Esophagus (tissue), 2 donors: Measurements from ENCODE around the gene SPRED2. TPM values are rescaled to one million over a fixed set of nuclear protein-coding genes. Genes with fewer than 3 reads are reported as not detected.

ENCODE experiments used
- H3K27ac ChIP-seq, 2 donors: one replicate each; pipeline ENCODE4 v1.5.1; 2013; ENCODE audit warnings: low read depth in 2 of 2, mild to moderate bottlenecking in 2 of 2, inconsistent platforms in 1 of 2, low read length in 1 of 2, moderate library complexity in 1 of 2
- H3K27me3 ChIP-seq, 2 donors: one replicate each; pipeline ENCODE4 v1.6.1; 2013; ENCODE audit warnings: low read length in 2 of 2, control low read depth in 1 of 2, mild to moderate bottlenecking in 1 of 2; ENCODE audit not compliant: insufficient read depth in 2 of 2, control insufficient read depth in 1 of 2
- H3K36me3 ChIP-seq, 2 donors: one replicate each; pipeline ENCODE4 v1.6.1; 2013; ENCODE audit warnings: low read length in 1 of 2; ENCODE audit not compliant: control insufficient read depth in 2 of 2, insufficient read depth in 2 of 2
- H3K4me1 ChIP-seq, 2 donors: one replicate each; pipeline ENCODE4 v1.6.1; 2013; ENCODE audit warnings: low read length in 1 of 2; ENCODE audit not compliant: control insufficient read depth in 2 of 2, insufficient read depth in 2 of 2
- H3K4me3 ChIP-seq, 2 donors: one replicate each; pipeline ENCODE4 v1.5.1; 2013; ENCODE audit warnings: low read length in 2 of 2, mild to moderate bottlenecking in 2 of 2, low read depth in 1 of 2, moderate library complexity in 1 of 2
- H3K9me3 ChIP-seq, 2 donors: one replicate each; pipeline ENCODE4 v1.6.1; 2013; ENCODE audit warnings: mild to moderate bottlenecking in 2 of 2, low read depth in 1 of 2, low read length in 1 of 2, moderate library complexity in 1 of 2; ENCODE audit not compliant: control insufficient read depth in 2 of 2, insufficient read depth in 1 of 2
- WGBS, 2 donors: extraction: QIAGEN DNeasy Blood & Tissue Kit; methylation state at CpG; one replicate each; pipeline ENCODE4 v1.1.7; 2013; 5-methylcytosine and 5-hydroxymethylcytosine counted together
- polyA plus RNA-seq, 2 donors: library from polyadenylated mRNA; stranded (reverse); fragments of 200-250 nt; gene quantifications; one replicate each; pipeline ENCODE4 v1.2.3, GENCODE V29; 2013
- donor health status: healthy with polysubstance abuse.
- donor health status: Bipolar disorder and iron deficiency.

SPRED2 gene
- polyA plus RNA-seq, 2 donors, result 6.4 to 7.6 TPM

GRCh38 chr2:65374575-65374974 is 57.8 kb downstream of the SPRED2 start:
- Histone ChIP-seq H3K4me1 (peaks cover 0 to 2% of the 10 kb centered on the region in 2 donors), H3K9me3 (no peaks in the 10 kb centered on the region), H3K36me3 (no peaks in the 10 kb centered on the region), H3K27ac (no peak overlapping the region), H3K4me3 (no peak overlapping the region), H3K27me3 (no peaks in the 10 kb centered on the region)
- WGBS, 2 donors, result 64 to 74% methylated on average over 3 of the region's 3 CpGs

GRCh38 chr2:65373365-65373918 is 59.0 kb downstream of the SPRED2 start:
- Histone ChIP-seq H3K9me3 (no peaks in the 10 kb centered on the region), H3K4me1 (peaks cover 0 to 2% of the 10 kb centered on the region in 2 donors), H3K4me3 (no peak overlapping the region), H3K27me3 (no peaks in the 10 kb centered on the region), H3K27ac (no peak overlapping the region), H3K36me3 (no peaks in the 10 kb centered on the region)
- 72 to 80% methylated on average over 1 of the region's 1 CpG for WGBS, 2 donors

GRCh38 chr2:65372619-65373018 is 59.8 kb downstream of the SPRED2 start:
- Histone ChIP-seq H3K4me1 (no peaks in the 10 kb centered on the region), H3K36me3 (no peaks in the 10 kb centered on the region), H3K27ac (no peak overlapping the region), H3K27me3 (no peaks in the 10 kb centered on the region), H3K9me3 (no peaks in the 10 kb centered on the region), H3K4me3 (no peak overlapping the region)
- WGBS, 2 donors, result 92 to 98% methylated on average over 1 of the region's 1 CpG

GRCh38 chr2:65371074-65371434 is 61.3 kb downstream of the SPRED2 start:
- Histone ChIP-seq H3K36me3 (no peaks in the 10 kb centered on the region), H3K27me3 (no peaks in the 10 kb centered on the region), H3K4me3 (no peak overlapping the region), H3K9me3 (no peaks in the 10 kb centered on the region), H3K27ac (no peak overlapping the region), H3K4me1 (no peaks in the 10 kb centered on the region)
- WGBS, 2 donors, result 74 to 91% methylated on average over 4 of the region's 4 CpGs

GRCh38 chr2:65370387-65371073 is 61.9 kb downstream of the SPRED2 start:
- H3K27ac ChIP-seq, result no peak overlapping the region
- no peaks in the 10 kb centered on the region for H3K4me1 ChIP-seq
- 81 to 85% methylated on average over 5 of the region's 5 CpGs for WGBS, 2 donors
- no peaks in the 10 kb centered on the region for H3K36me3 ChIP-seq
- H3K27me3 ChIP-seq, result no peaks in the 10 kb centered on the region
- no peaks in the 10 kb centered on the region for H3K9me3 ChIP-seq
- no peak overlapping the region for H3K4me3 ChIP-seq

GRCh38 chr2:65369980-65370379 is 62.4 kb downstream of the SPRED2 start:
- Histone ChIP-seq H3K36me3 (no peaks in the 10 kb centered on the region), H3K9me3 (no peaks in the 10 kb centered on the region)

GRCh38 chr2:65369574-65369973 is 62.8 kb downstream of the SPRED2 start:
- H3K4me1 ChIP-seq, result no peaks in the 10 kb centered on the region
- 85 to 89% methylated on average over 2 of the region's 2 CpGs for WGBS, 2 donors

More at GRCh38 chr2:65369980-65370379, 62.4 kb downstream of the SPRED2 start:
- H3K4me3 ChIP-seq, result no peak overlapping the region
- H3K27ac ChIP-seq, result no peak overlapping the region
- no peaks in the 10 kb centered on the region for H3K27me3 ChIP-seq
- 89 to 97% methylated on average over 4 of the region's 4 CpGs for WGBS, 2 donors
- H3K4me1 ChIP-seq, result no peaks in the 10 kb centered on the region

GRCh38 chr2:65368468-65368867 is 63.9 kb downstream of the SPRED2 start:
- no peak overlapping the region for H3K27ac ChIP-seq

More at GRCh38 chr2:65369574-65369973, 62.8 kb downstream of the SPRED2 start:
- Histone ChIP-seq H3K36me3 (no peaks in the 10 kb centered on the region), H3K27ac (no peak overlapping the region), H3K9me3 (no peaks in the 10 kb centered on the region), H3K27me3 (no peaks in the 10 kb centered on the region), H3K4me3 (no peak overlapping the region)

GRCh38 chr2:65367524-65367923 is 64.9 kb downstream of the SPRED2 start:
- Histone ChIP-seq H3K27ac (peak overlapping the region; percentile 5 to 60), H3K4me3 (no peak overlapping the region), H3K9me3 (no peaks in the 10 kb centered on the region), H3K4me1 (no peaks in the 10 kb centered on the region), H3K36me3 (no peaks in the 10 kb centered on the region), H3K27me3 (no peaks in the 10 kb centered on the region)
- WGBS, 2 donors, result 36 to 43% methylated on average over 4 of the region's 4 CpGs

More at GRCh38 chr2:65368468-65368867, 63.9 kb downstream of the SPRED2 start:
- Histone ChIP-seq H3K4me1 (no peaks in the 10 kb centered on the region), H3K27me3 (no peaks in the 10 kb centered on the region), H3K36me3 (no peaks in the 10 kb centered on the region), H3K9me3 (no peaks in the 10 kb centered on the region), H3K4me3 (no peak overlapping the region)
- WGBS, 2 donors, result 98 to 100% methylated on average over 1 of the region's 1 CpG

GRCh38 chr2:65366595-65367125 is 65.7 kb downstream of the SPRED2 start:
- Histone ChIP-seq H3K27ac (peak overlapping the region; percentile 57 to 67), H3K4me3 (no peak overlapping the region), H3K9me3 (no peaks in the 10 kb centered on the region), H3K36me3 (no peaks in the 10 kb centered on the region), H3K4me1 (no peaks in the 10 kb centered on the region), H3K27me3 (no peaks in the 10 kb centered on the region)
- WGBS, 2 donors, result 29 to 31% methylated on average over 10 of the region's 10 CpGs
